ENCODE measurements around the gene GALR1.

The GALR1 gene

GRCh38 chr18:77305676-77306075 is 56.0 kb downstream of the GALR1 start:
- Histone ChIP-seq H3K79me2 (ENCODE audit: low read length) (no peaks in the 10 kb centered on the region), H3K4me2 (ENCODE audit: low read depth, low read length) (no peak overlapping the region), H4K20me1 (ENCODE audit: insufficient read depth, low read length) (no peaks in the 10 kb centered on the region), H3K4me1 (ENCODE audit: low read length) (no peaks in the 10 kb centered on the region), H3F3A (ENCODE audit: insufficient read depth, low read length) (no peaks in the 10 kb centered on the region), H3K27me3 (replicated peaks; ENCODE audit: insufficient read depth, low read length) (no peaks in the 10 kb centered on the region), H3K9ac (ENCODE audit: low read length) (no peak overlapping the region), H3K9me2 (replicated peaks; ENCODE audit: insufficient read depth, low read length) (no peaks in the 10 kb centered on the region), H3K4me3 (ENCODE audit: low read length) (no peak overlapping the region), H2AFZ (ENCODE audit: low read length) (no peak overlapping the region), H3K9me3 (replicated peaks; ENCODE audit: insufficient read depth, low read length) (no peaks in the 10 kb centered on the region), H3K36me3 (replicated peaks; ENCODE audit: insufficient read depth, low read length) (no peaks in the 10 kb centered on the region), H3K27ac (ENCODE audit: low read length) (no peak overlapping the region)
- no peak for DNase-seq
- TF ChIP-seq EZH2phosphoT487 (IDR thresholded peaks at IDR 0.05; ENCODE audit: low read length) (no peak), EZH2 (optimal IDR thresholded peaks at IDR 0.05; ENCODE audit: low read depth, low read length) (no peak), CTCF (IDR thresholded peaks at IDR 0.05; ENCODE audit: low read length) (no peak)

- Histone ChIP-seq H3K9me2 (replicated peaks; ENCODE audit: insufficient read depth, low read length) (no peaks in the 10 kb centered on the region), H3K27me3 (replicated peaks; ENCODE audit: insufficient read depth, low read length) (no peaks in the 10 kb centered on the region), H3K4me3 (ENCODE audit: low read length) (no peak overlapping the region), H4K20me1 (ENCODE audit: insufficient read depth, low read length) (no peaks in the 10 kb centered on the region), H3K27ac (ENCODE audit: low read length) (no peak overlapping the region), H3K9me3 (replicated peaks; ENCODE audit: insufficient read depth, low read length) (no peaks in the 10 kb centered on the region), H3K36me3 (replicated peaks; ENCODE audit: insufficient read depth, low read length) (no peaks in the 10 kb centered on the region), H2AFZ (ENCODE audit: low read length) (no peak overlapping the region), H3K79me2 (ENCODE audit: low read length) (no peaks in the 10 kb centered on the region), H3K4me1 (ENCODE audit: low read length) (no peaks in the 10 kb centered on the region), H3F3A (ENCODE audit: insufficient read depth, low read length) (no peaks in the 10 kb centered on the region), H3K4me2 (ENCODE audit: low read depth, low read length) (no peak overlapping the region), H3K9ac (ENCODE audit: low read length) (no peak overlapping the region)
- no peak for DNase-seq
- TF ChIP-seq EZH2 (optimal IDR thresholded peaks at IDR 0.05; ENCODE audit: low read depth, low read length), result no peak
- TF ChIP-seq CTCF (IDR thresholded peaks at IDR 0.05; ENCODE audit: low read length), result no peak
- TF ChIP-seq EZH2phosphoT487 (IDR thresholded peaks at IDR 0.05; ENCODE audit: low read length), result no peak
These were observed 58.6 kb downstream of the GALR1 start for GRCh38 chr18:77308216-77308615.

- H3K27ac ChIP-seq (ENCODE audit: low read length), result no peak overlapping the region
- TF ChIP-seq EZH2phosphoT487 (IDR thresholded peaks at IDR 0.05; ENCODE audit: low read length) (no peak), EZH2 (optimal IDR thresholded peaks at IDR 0.05; ENCODE audit: low read depth, low read length) (no peak), CTCF (IDR thresholded peaks at IDR 0.05; ENCODE audit: low read length) (no peak)
- H3K9ac ChIP-seq (ENCODE audit: low read length), result no peak overlapping the region
- no peaks in the 10 kb centered on the region for H3K9me2 ChIP-seq (replicated peaks; ENCODE audit: insufficient read depth, low read length)
- no peaks in the 10 kb centered on the region for H3K79me2 ChIP-seq (ENCODE audit: low read length)
- H3K4me2 ChIP-seq (ENCODE audit: low read depth, low read length), result no peak overlapping the region
- no peaks in the 10 kb centered on the region for H3K9me3 ChIP-seq (replicated peaks; ENCODE audit: insufficient read depth, low read length)
- H3K36me3 ChIP-seq (replicated peaks; ENCODE audit: insufficient read depth, low read length), result no peaks in the 10 kb centered on the region
- H2AFZ ChIP-seq (ENCODE audit: low read length), result no peak overlapping the region
- H3F3A ChIP-seq (ENCODE audit: insufficient read depth, low read length), result no peaks in the 10 kb centered on the region
- H3K4me1 ChIP-seq (ENCODE audit: low read length), result no peaks in the 10 kb centered on the region
- no peak for DNase-seq
- no peaks in the 10 kb centered on the region for H3K27me3 ChIP-seq (replicated peaks; ENCODE audit: insufficient read depth, low read length)
- H3K4me3 ChIP-seq (ENCODE audit: low read length), result no peak overlapping the region
- H4K20me1 ChIP-seq (ENCODE audit: insufficient read depth, low read length), result no peaks in the 10 kb centered on the region
These were observed 64.9 kb downstream of the GALR1 start for GRCh38 chr18:77314511-77314910.
